GM21786 (cell line): ENCODE measurements around the gene WWOX.

Experiments used
- ATAC-seq: cut with Tn5 transposase; IDR thresholded peaks from one replicate; pipeline ENCODE4 v1.9.1; 2021; ENCODE audit not compliant: unreplicated experiment

Gene WWOX

GRCh38 chr16:78552716-78553115 is 453.3 kb downstream of the WWOX start:
- ATAC-seq, result no peak

GRCh38 chr16:78553268-78554039 is 454.0 kb downstream of the WWOX start:
- ATAC-seq, result no peak

GRCh38 chr16:78556421-78556820 is 457.0 kb downstream of the WWOX start:
- no peak for ATAC-seq

- ATAC-seq, result no peak
These were observed 461.5 kb downstream of the WWOX start for GRCh38 chr16:78560997-78561396.

- no peak for ATAC-seq
These were observed 462.7 kb downstream of the WWOX start for GRCh38 chr16:78562111-78562510.

GRCh38 chr16:78562650-78563049 is 463.2 kb downstream of the WWOX start:
- no peak for ATAC-seq

GRCh38 chr16:78563905-78564304 is 464.5 kb downstream of the WWOX start:
- ATAC-seq, result no peak

- no peak for ATAC-seq
These were observed 467.1 kb downstream of the WWOX start for GRCh38 chr16:78566397-78567073.

- no peak for ATAC-seq
These were observed 471.1 kb downstream of the WWOX start for GRCh38 chr16:78570399-78571141.

GRCh38 chr16:78571434-78571833 is 472.0 kb downstream of the WWOX start:
- ATAC-seq, result no peak

- no peak for ATAC-seq
These were observed 472.5 kb downstream of the WWOX start for GRCh38 chr16:78571898-78572358.

- ATAC-seq, result no peak
These were observed 475.1 kb downstream of the WWOX start for GRCh38 chr16:78574571-78574970.

- ATAC-seq, result no peak
These were observed 477.5 kb downstream of the WWOX start for GRCh38 chr16:78576941-78577340.

- no peak for ATAC-seq
These were observed 478.2 kb downstream of the WWOX start for GRCh38 chr16:78577630-78578029.

- no peak for ATAC-seq
These were observed 479.6 kb downstream of the WWOX start for GRCh38 chr16:78579020-78579419.

- ATAC-seq, result no peak
These were observed 484.0 kb downstream of the WWOX start for GRCh38 chr16:78583441-78583840.

GRCh38 chr16:78584213-78584860 is 484.9 kb downstream of the WWOX start:
- no peak for ATAC-seq

- no peak for ATAC-seq
These were observed 485.5 kb downstream of the WWOX start for GRCh38 chr16:78584991-78585390.

- no peak for ATAC-seq
These were observed 489.9 kb downstream of the WWOX start for GRCh38 chr16:78589331-78589730.

- no peak for ATAC-seq
These were observed 492.2 kb downstream of the WWOX start for GRCh38 chr16:78591682-78592103.

- no peak for ATAC-seq
These were observed 492.7 kb downstream of the WWOX start for GRCh38 chr16:78592111-78592510.
